AG08395 (cell line): ENCODE data around the gene FAM241B.

Experiments used
- DNase-seq: peaks from one replicate; pipeline ENCODE4 v3.0.0; 2012; ENCODE audit warnings: mixed read lengths, low spot score

The FAM241B gene

GRCh38 chr10:69634759-69635425, 4.8 kb downstream of the FAM241B start:
- no peak for DNase-seq

GRCh38 chr10:69635428-69636272, 5.6 kb downstream of the FAM241B start:
- DNase-seq, result no peak

- no peak for DNase-seq
These were observed 6.2 kb downstream of the FAM241B start for GRCh38 chr10:69636273-69636575.

- no peak for DNase-seq
These were observed 6.9 kb downstream of the FAM241B start for GRCh38 chr10:69636626-69637605.

- DNase-seq, result no peak
These were observed 8.6 kb downstream of the FAM241B start for GRCh38 chr10:69638642-69639041.

GRCh38 chr10:69639291-69640195, 9.5 kb downstream of the FAM241B start:
- peak; percentile 68 for DNase-seq

- no peak for DNase-seq
These were observed 10.3 kb downstream of the FAM241B start for GRCh38 chr10:69640196-69640980.

- DNase-seq, result peak; percentile 14
These were observed 11.4 kb downstream of the FAM241B start for GRCh38 chr10:69641261-69641980.

GRCh38 chr10:69642747-69643146, 12.7 kb downstream of the FAM241B start:
- no peak for DNase-seq

GRCh38 chr10:69643779-69644657, 14.0 kb downstream of the FAM241B start:
- no peak for DNase-seq

GRCh38 chr10:69644658-69645295, 14.7 kb downstream of the FAM241B start:
- peak; percentile 89 for DNase-seq

GRCh38 chr10:69645296-69646184, 15.5 kb downstream of the FAM241B start:
- DNase-seq, result no peak

- DNase-seq, result no peak
These were observed 16.4 kb downstream of the FAM241B start for GRCh38 chr10:69646185-69647060.

- no peak for DNase-seq
These were observed 17.1 kb downstream of the FAM241B start for GRCh38 chr10:69647126-69647525.

- DNase-seq, result no peak
These were observed 17.8 kb downstream of the FAM241B start for GRCh38 chr10:69647819-69648218.

- no peak for DNase-seq
These were observed 18.4 kb downstream of the FAM241B start for GRCh38 chr10:69648461-69648860.
